OCI-LY1 (cell line): ENCODE data around the gene LYRM7.

Experiments used
- CTCF ChIP-seq: fragments of 200-600 bp; sonication (generic), shearing (Covaris generic); IDR thresholded peaks from 2 replicates; pipeline ENCODE4 v1.5.1; 2017; ENCODE audit warnings: mild to moderate bottlenecking, antibody characterized with exemption, low read length, moderate library complexity, mixed read lengths
- EZH2 ChIP-seq: fragments of 200-600 bp; sonication (generic), shearing (Covaris generic); IDR thresholded peaks from 2 replicates; pipeline ENCODE4 v1.8.0; 2017; ENCODE audit warnings: borderline replicate concordance, mixed run types, mild to moderate bottlenecking, antibody characterized with exemption, low read length, moderate library complexity, mixed read lengths

- TF ChIP-seq CTCF = no peak
- no peak for TF ChIP-seq EZH2
Observed at GRCh38 chr5:131218392-131218791, 47.6 kb downstream of the LYRM7 start.
